HL-60 (cell line): Measurements from ENCODE around the gene E4F1.

Source experiments
- CTCF ChIP-seq: IDR thresholded peaks from one replicate; pipeline ENCODE4 v1.5.1; 2011; ENCODE audit warnings: low read length, control low read depth, inconsistent platforms; ENCODE audit not compliant: insufficient read depth
- GABPA ChIP-seq: IDR thresholded peaks from 2 replicates; pipeline ENCODE4 v1.6.1; 2012; ENCODE audit warnings: low read depth
- POLR2AphosphoS5 ChIP-seq: IDR thresholded peaks from 2 replicates; pipeline ENCODE4 v1.6.1; 2012; ENCODE audit warnings: low read depth
- REST ChIP-seq: IDR thresholded peaks from 2 replicates; pipeline ENCODE4 v1.6.1; 2012; ENCODE audit warnings: low read depth; ENCODE audit not compliant: insufficient replicate concordance

DNA sequence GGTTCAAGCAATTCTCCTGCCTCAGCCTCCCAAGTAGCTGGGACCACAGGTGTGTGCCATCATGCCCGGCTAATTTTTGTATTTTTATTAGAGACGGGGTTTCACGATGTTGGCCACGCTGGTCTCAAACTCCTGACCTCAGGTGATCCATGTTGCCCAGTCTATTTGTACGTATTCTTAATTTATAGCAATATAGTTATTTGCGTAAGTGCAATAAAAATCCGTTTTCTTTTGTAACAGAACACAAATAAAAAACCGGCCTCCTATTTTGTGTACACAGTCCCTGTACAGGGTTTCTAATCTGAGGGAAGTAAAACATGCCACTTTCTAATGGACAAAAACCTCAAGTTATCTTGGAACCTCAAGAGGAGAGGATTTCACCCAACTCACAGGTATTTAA lies 36.9 kb downstream of the E4F1 start:
- TF ChIP-seq CTCF = no peak
- no peak for TF ChIP-seq GABPA
- no peak for TF ChIP-seq POLR2AphosphoS5
- TF ChIP-seq REST = no peak
